ENCODE data around the gene STIP1. TPM values are rescaled to one million over a fixed set of nuclear protein-coding genes. Genes with fewer than 3 reads are reported as not detected.

Gene STIP1
- 223 and 239 TPM in 2 replicates for total RNA-seq

GRCh38 chr11:64185693-64186491 lies at the start of gene STIP1:
STIP1 (plus strand) TSS chr11:64186171; CDS start chr11:64186262, 91 bp downstream.

GRCh38 chr11:64165842-64166635 lies 19.9 kb upstream of the STIP1 start, which contains the start of gene MACROD1:
MACROD1 (minus strand) TSS chr11:64166113; CDS start chr11:64165994, 119 bp downstream.

GRCh38 chr11:64206457-64207255 lies 20.7 kb downstream of the STIP1 start, which contains the start of gene FERMT3:
FERMT3 (plus strand) TSS chr11:64206721; CDS start chr11:64207365, 644 bp downstream.

GRCh38 chr11:64225608-64226506 lies 39.9 kb downstream of the STIP1 start, which contains the start of the genes NUDT22 and TRPT1:
NUDT22 (plus strand) TSS chr11:64226274; CDS start chr11:64226653, 379 bp downstream.
TRPT1 (minus strand) TSS chr11:64226186; CDS start chr11:64225860, 326 bp downstream.

DNA sequence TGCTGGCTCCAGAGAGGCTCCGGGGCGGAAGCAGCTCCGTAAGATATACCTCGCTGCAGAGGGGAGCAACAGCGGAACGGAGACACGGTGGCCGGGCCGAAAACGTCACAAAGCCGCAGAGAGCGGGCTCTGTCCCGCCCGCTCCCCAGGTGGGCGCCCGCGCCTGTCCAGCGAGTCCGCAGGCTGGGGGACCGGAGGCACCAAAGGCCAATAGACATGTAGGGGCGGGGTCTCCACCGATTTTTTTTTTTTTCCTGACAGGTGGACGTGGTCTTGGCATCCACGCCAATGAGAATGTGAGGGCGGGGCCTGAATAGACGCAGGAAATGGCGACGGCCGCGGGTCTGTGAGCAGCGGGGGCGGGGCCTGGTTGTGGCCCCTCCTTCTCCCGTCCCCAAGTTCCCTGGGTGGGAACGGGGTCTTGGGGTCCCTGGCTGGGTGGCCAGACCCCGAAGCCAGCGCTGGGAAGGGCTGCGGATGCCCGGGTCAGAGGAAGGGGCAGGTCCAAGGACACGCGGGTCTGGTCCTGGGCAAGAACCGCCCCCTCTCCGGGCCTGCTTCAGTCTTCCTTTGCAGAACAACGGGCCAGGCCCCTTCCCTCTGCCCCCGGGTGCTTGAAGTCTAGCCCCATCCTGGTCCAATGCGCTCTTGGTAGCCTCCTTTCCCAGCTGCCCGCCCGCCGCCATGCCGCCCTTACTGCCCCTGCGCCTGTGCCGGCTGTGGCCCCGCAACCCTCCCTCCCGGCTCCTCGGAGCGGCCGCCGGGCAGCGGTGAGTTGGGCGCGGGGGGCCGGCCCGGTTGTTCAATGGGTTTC lies 44.4 kb downstream of the STIP1 start, which contains the start of gene DNAJC4:
DNAJC4 (plus strand) TSS at position 378 of the 814 bp plus-strand sequence; CDS start at position 685, 307 bp downstream.

GRCh38 chr11:64233913-64234586 lies 48.1 kb downstream of the STIP1 start, which contains the start of gene VEGFB:
VEGFB (plus strand) TSS chr11:64234584; CDS start chr11:64234834, 250 bp downstream.

DNA sequence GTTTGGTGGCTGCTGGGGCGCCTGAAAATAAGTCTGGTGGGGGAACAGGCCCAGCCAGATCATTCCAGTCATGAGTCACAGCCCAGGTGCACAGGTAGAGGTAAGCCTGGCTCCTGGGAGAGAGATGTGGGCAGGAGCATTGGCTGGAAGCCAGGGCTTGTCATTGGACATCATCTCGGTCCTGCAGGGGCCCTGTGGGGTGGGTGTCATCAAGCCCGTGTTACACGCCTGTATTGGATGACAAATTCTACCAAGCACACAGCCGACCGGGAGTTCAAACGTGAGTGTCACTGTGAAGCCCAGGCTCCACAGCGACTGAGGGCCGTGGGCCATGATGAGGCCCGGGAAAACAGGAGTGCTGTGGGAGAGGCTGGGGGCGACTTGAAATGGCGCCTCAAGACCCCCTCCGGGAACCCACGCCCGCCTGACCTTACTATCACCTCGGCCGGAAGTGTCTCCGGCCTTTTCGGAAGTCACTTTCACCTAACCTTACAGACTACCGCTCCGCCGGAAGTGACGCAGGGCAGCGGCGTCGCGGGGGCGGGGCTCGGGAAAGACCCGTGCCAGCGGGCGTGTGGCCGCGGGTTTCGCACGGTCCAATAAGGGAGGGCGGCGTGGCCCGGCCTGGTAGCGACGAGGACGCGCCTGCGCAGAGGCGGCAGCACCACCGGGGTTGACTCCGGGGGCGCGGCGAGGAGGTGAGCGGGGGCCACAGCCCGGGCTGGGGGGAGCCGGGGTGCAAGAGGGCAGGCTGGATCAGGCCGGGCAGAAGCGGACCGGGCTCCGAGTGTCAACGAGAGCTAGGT lies 54.7 kb downstream of the STIP1 start, which contains the start of gene FKBP2:
FKBP2 (plus strand) TSS at position 661 of the 806 bp plus-strand sequence. CDS start 1,293 bp downstream, outside the sequence.

GRCh38 chr11:64246871-64247728 lies 61.1 kb downstream of the STIP1 start, which contains the start of gene PPP1R14B:
PPP1R14B (minus strand) TSS chr11:64246943; CDS start chr11:64246673, 270 bp downstream.

DNA sequence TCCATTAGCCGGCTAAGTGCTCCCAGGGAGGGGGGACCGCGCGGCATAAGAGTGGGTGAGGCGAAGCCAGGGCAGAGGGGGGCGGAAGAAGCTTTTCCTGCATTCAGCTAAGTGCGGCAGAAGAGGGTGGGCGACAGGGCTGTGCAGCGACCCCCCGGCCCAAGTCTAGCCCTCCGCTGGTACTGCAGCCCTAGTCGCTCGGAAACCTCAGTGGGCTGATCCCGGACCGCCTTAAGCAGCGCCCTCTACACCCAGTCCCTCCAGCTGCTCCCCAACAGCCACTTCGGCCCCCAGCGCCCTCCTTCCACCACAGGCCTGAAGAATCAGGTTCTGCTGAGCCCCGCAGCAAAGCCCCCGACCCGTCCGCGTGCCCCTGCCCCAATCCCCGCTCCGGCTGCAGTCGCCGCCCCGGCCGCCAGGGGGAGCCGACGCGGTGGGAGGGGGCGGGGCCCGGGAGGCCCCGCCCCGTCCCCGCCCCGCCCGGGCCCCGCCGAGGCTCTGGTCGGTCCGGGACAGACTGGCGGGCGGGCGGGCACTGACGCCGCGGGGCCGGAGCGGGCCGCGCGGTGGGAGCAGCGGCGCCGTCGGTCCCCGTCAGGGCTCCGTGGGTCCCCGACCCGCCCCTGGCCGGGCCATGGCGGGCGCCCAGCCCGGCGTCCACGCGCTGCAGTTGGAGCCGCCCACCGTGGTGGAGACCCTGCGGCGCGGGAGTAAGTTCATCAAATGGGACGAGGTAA lies 65.2 kb downstream of the STIP1 start, which contains the start of gene PLCB3:
PLCB3 (plus strand) TSS at position 515 of the 737 bp plus-strand sequence; CDS start at position 635, 120 bp downstream.

Other genes starting within 250 kb of the STIP1 start
- gene NAA40, start 247.2 kb upstream of the STIP1 start, total RNA-seq = 11.7 and 14.8 TPM in 2 replicates
- 479 and 599 TPM in 2 replicates for gene COX8A, start 211.6 kb upstream of the STIP1 start, total RNA-seq
- gene OTUB1, start 199.7 kb upstream of the STIP1 start, total RNA-seq = 103 and 106 TPM in 2 replicates
- gene FLRT1, start 150.2 kb upstream of the STIP1 start, total RNA-seq = not detected in 2 replicates
- 10.5 and 17.9 TPM in 2 replicates for gene MACROD1, start 20.1 kb upstream of the STIP1 start, total RNA-seq
- gene FERMT3, start 20.6 kb downstream of the STIP1 start, total RNA-seq = 59.4 and 69.7 TPM in 2 replicates
- gene TRPT1, start 40.0 kb downstream of the STIP1 start, total RNA-seq = 30.1 and 30.4 TPM in 2 replicates
- gene NUDT22, start 40.1 kb downstream of the STIP1 start, total RNA-seq = 58.7 and 61.6 TPM in 2 replicates
- gene DNAJC4, start 44.4 kb downstream of the STIP1 start, total RNA-seq = 6.5 and 9.0 TPM in 2 replicates
- gene VEGFB, start 48.4 kb downstream of the STIP1 start, total RNA-seq = 31.6 and 40.1 TPM in 2 replicates
- gene FKBP2, start 54.9 kb downstream of the STIP1 start, total RNA-seq = 65.9 and 69.2 TPM in 2 replicates
- gene PPP1R14B, start 60.8 kb downstream of the STIP1 start, total RNA-seq = 432 and 445 TPM in 2 replicates
- gene PLCB3, start 65.4 kb downstream of the STIP1 start, total RNA-seq = 61.3 and 67.5 TPM in 2 replicates
- 95.7 and 96.5 TPM in 2 replicates for gene BAD, start 98.5 kb downstream of the STIP1 start, total RNA-seq
- 22.8 and 27.8 TPM in 2 replicates for gene GPR137, start 99.7 kb downstream of the STIP1 start, total RNA-seq
- not detected in 2 replicates for gene KCNK4, start 105.1 kb downstream of the STIP1 start, total RNA-seq
- gene CATSPERZ, start 114.2 kb downstream of the STIP1 start, total RNA-seq = 0.15 TPM in 1 of 2 replicates, not detected in the other
- 32.8 and 35.2 TPM in 2 replicates for gene ESRRA, start 119.4 kb downstream of the STIP1 start, total RNA-seq
- 410 and 421 TPM in 2 replicates for gene TRMT112, start 131.4 kb downstream of the STIP1 start, total RNA-seq
- 302 and 324 TPM in 2 replicates for gene PRDX5, start 131.9 kb downstream of the STIP1 start, total RNA-seq
- gene CCDC88B, start 154.0 kb downstream of the STIP1 start, total RNA-seq = 2.9 and 3.5 TPM in 2 replicates
- gene RPS6KA4, start 173.0 kb downstream of the STIP1 start, total RNA-seq = 67.4 and 68.5 TPM in 2 replicates

All from mammary microvascular endothelial cell (primary cell).